Gastrocnemius medialis (tissue), 4 donors: ENCODE results near the gene DIP2C. TPM values are rescaled to one million over a fixed set of nuclear protein-coding genes. Genes with fewer than 3 reads are reported as not detected.

Source experiments
- ATAC-seq, 2 donors: fragments of 150-250 bp; one replicate each; pipeline ENCODE4 v1.9.1; 2016
- DNase-seq, 2 donors: peaks; one replicate each; pipeline ENCODE4 v3.0.0-alpha.2; 2019
- H3K27ac ChIP-seq, 4 donors: fragments of 200-600 bp; sonication (generic); 1 replicate in 1 of 4; 2 replicates in 3 of 4; pipeline ENCODE4 v1.5.1; 2016 to 2018; ENCODE audit warnings: mild to moderate bottlenecking in 2 of 4, moderate library complexity in 1 of 4
- H3K27me3 ChIP-seq, 3 donors: fragments of 200-600 bp; sonication (generic) in 2 of 3; 1 replicate in 1 of 3; 2 replicates in 2 of 3; pipeline versions ENCODE4 v1.5.1 to v1.6.0; 2016 to 2019; ENCODE audit warnings: mild to moderate bottlenecking in 1 of 3, moderate library complexity in 1 of 3
- H3K36me3 ChIP-seq, 2 donors: fragments of 200-600 bp; sonication (generic) in 1 of 2; one replicate each; pipeline ENCODE4 v1.5.1; 2017 to 2018
- H3K4me1 ChIP-seq, 2 donors: fragments of 200-600 bp; sonication (generic) in 1 of 2; one replicate each; pipeline ENCODE4 v1.5.1; 2016 to 2017; ENCODE audit warnings: mild to moderate bottlenecking in 2 of 2
- H3K4me3 ChIP-seq, 4 donors: fragments of 200-600 bp; sonication (generic) in 3 of 4; 1 replicate in 1 of 4; 2 replicates in 3 of 4; pipeline ENCODE4 v1.5.1; 2016 to 2019; ENCODE audit warnings: mild to moderate bottlenecking in 2 of 4
- H3K9me3 ChIP-seq, 3 donors: fragments of 200-600 bp; sonication (generic) in 2 of 3; 1 replicate in 1 of 3; 2 replicates in 2 of 3; pipeline ENCODE4 v1.5.1; 2016 to 2019
- POLR2A ChIP-seq, 2 donors: fragments of 450-650 bp; IDR thresholded peaks; one replicate each; pipeline ENCODE4 v1.6.1; 2017; ENCODE audit warnings: antibody characterized with exemption in 2 of 2, mild to moderate bottlenecking in 2 of 2, moderate library complexity in 2 of 2
- in situ Hi-C, 4 donors: fragments of 200-750 bp; cut with MboI; loops; one replicate each; pipeline versions ENCODE4 v1.15.0 to v1.8.0; 2017; ENCODE audit warnings: low sequenced_read_pairs in 4 of 4
- intact Hi-C: fragments of 100-400 bp; cut with DNase I; formaldehyde crosslinking; loops from one replicate; pipeline ENCODE4 v1.15.1; 2023; ENCODE audit warnings: low total_unique reads
- total RNA-seq, 4 donors: library from RNA; depleted of rRNA; stranded (reverse); fragments of >200 nt; gene quantifications; one replicate each; pipeline versions ENCODE4 v1.1.0 to v1.2.3, GENCODE V29; 2016
- TF ChIP-seq, protein P1 (sequence below), 5 experiments: fragments of 450-650 bp in 3 of 5; fragments of 200-600 bp in 2 of 5; sonication (generic) in 2 of 5; IDR thresholded peaks in 4 of 5; conservative IDR thresholded peaks in 1 of 5; 1 replicate in 4 of 5; 2 replicates in 1 of 5; pipeline ENCODE4 v1.5.1; 2016 to 2019; ENCODE audit warnings: antibody characterized with exemption in 5 of 5, mild to moderate bottlenecking in 3 of 5, moderate library complexity in 3 of 5

The DIP2C gene
- total RNA-seq, 4 donors from 2014 or later: 19.1 to 60.0 (median 30.2) TPM

DNA sequence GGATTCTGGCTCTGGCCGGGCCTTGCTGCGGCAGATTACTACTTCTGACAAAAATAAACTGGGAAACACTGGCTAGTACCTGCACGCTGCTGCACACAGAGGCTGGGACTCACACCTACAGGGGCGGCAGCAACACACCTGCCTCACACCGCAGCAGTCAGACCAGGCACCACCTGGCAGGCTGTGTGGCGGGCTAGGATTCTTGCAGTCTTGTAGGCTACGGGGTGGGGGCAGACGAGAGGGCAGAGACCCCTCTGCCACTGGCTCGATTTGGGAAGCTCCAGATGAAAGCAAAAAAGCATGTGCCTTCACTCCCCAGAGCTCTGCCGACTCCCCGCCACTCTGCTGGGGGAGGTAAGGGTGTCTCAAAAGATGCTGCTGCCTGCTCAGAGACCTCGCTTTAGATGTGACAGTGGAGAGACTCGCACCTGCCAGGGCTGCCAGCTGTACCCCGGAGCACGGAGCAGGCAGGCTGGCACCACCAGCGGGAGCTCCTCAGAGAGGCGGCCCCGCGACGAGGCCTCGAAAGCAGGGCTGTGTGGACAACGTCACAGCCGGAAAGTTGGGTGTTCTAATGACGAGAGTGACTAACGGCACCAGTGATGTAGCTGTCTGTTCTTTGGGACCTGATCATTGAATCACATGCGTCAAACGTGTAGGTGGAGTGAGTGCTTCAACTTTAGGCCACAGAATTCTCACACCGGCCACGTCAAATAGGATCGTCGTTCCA, 303.7 kb downstream of the DIP2C start:
- Histone ChIP-seq H3K4me3 (no peak overlapping the region), H3K4me1 (peaks cover 0 to 1% of the 10 kb centered on the region in 2 donors), H3K9me3 (no peaks in the 10 kb centered on the region), H3K27me3 (no peaks in the 10 kb centered on the region), H3K27ac (no peak overlapping the region), H3K36me3 (peaks cover 3 to 50% of the 10 kb centered on the region in 2 donors)
- no peak for DNase-seq
- TF ChIP-seq, protein P1, sequence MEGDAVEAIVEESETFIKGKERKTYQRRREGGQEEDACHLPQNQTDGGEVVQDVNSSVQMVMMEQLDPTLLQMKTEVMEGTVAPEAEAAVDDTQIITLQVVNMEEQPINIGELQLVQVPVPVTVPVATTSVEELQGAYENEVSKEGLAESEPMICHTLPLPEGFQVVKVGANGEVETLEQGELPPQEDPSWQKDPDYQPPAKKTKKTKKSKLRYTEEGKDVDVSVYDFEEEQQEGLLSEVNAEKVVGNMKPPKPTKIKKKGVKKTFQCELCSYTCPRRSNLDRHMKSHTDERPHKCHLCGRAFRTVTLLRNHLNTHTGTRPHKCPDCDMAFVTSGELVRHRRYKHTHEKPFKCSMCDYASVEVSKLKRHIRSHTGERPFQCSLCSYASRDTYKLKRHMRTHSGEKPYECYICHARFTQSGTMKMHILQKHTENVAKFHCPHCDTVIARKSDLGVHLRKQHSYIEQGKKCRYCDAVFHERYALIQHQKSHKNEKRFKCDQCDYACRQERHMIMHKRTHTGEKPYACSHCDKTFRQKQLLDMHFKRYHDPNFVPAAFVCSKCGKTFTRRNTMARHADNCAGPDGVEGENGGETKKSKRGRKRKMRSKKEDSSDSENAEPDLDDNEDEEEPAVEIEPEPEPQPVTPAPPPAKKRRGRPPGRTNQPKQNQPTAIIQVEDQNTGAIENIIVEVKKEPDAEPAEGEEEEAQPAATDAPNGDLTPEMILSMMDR (IDR thresholded peaks at IDR 0.05 in 4 of 5, conservative IDR thresholded peaks at IDR 0.05 in 1 of 5): no peak
- TF ChIP-seq POLR2A (IDR thresholded peaks at IDR 0.05): no peak
- intact Hi-C loops (no loop called here), in situ Hi-C loops (no loop called here)
- no peak for ATAC-seq

DNA sequence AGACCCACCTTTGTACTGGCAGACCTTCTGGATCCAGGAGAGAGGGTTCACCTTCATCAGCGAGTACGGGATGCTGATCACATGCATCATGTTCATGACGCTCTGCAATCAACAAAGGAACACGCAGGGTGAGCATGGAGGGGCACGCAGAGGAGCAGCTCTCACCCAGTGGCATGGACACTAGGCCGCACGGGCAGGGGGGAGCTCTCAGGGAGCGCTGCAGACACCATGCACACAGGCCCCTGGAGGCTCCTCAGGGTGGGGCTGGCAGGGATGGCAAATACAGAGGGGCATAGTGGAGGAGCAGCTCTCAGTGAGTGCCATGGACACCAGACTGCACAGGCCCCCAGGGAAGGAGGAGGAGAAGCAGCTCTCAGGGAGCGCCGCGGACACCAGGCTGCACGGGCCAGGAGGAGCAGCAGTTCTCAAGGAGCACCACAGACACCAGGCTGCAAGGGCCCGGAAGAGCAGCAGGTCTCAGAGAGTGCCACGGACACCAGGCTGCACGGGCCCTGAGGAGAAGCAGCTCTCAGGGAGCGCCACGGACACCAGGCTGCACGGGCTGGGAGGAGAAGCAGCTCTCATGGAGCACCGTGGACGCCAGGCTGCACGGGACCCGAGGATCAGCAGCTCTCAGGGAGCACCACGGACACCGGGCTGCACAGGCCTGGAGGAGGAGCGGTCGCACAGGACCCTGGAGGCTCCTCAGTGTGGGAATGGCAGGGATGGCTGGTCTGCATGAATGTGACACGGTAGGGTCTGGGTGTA, 304.7 kb downstream of the DIP2C start:
- intact Hi-C loops: no loop called here
- peaks cover 0 to 44% of the 10 kb centered on the region in 2 donors for H3K36me3 ChIP-seq
- in situ Hi-C loops: no loop called here

DNA sequence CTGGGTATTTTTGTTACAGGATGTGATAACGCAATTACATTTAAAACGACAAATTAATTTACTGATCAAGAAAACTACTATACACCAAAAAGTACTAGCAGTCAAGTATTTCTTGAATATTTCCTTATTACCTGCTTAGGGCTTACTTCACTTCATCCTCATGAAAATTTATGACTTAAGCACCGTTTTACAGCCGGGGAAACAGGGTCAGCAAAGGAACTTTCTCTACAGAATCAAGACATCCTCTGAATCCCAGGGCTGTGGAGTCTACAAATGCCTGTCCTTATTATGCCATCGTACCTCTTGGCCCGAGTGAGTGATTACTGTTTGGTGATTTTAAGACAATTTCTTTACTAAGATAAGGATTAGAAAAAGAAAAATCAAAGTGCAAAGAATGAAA, 305.9 kb downstream of the DIP2C start:
- in situ Hi-C loops: no loop called here
- ATAC-seq (no peak), DNase-seq (no peak)
- H3K4me1 ChIP-seq: no peaks in the 10 kb centered on the region
- H3K9me3 ChIP-seq: no peaks in the 10 kb centered on the region
- H3K27me3 ChIP-seq: no peaks in the 10 kb centered on the region
- no peak overlapping the region for H3K27ac ChIP-seq
- H3K36me3 ChIP-seq: peaks cover 0 to 40% of the 10 kb centered on the region in 2 donors
- TF ChIP-seq POLR2A (IDR thresholded peaks at IDR 0.05): no peak
- TF ChIP-seq, protein P1 (IDR thresholded peaks at IDR 0.05 in 4 of 5, conservative IDR thresholded peaks at IDR 0.05 in 1 of 5): no peak
- intact Hi-C loops: no loop called here
- no peak overlapping the region for H3K4me3 ChIP-seq

More for the DNA sequence above, 304.7 kb downstream of the DIP2C start:
- no peak overlapping the region for H3K27ac ChIP-seq
- TF ChIP-seq, protein P1 (IDR thresholded peaks at IDR 0.05 in 4 of 5, conservative IDR thresholded peaks at IDR 0.05 in 1 of 5): no peak
- no peak for TF ChIP-seq POLR2A (IDR thresholded peaks at IDR 0.05)
- no peak for ATAC-seq
- DNase-seq: no peak
- no peaks in the 10 kb centered on the region for H3K27me3 ChIP-seq
- no peaks in the 10 kb centered on the region for H3K4me1 ChIP-seq
- H3K4me3 ChIP-seq: no peak overlapping the region
- no peaks in the 10 kb centered on the region for H3K9me3 ChIP-seq

DNA sequence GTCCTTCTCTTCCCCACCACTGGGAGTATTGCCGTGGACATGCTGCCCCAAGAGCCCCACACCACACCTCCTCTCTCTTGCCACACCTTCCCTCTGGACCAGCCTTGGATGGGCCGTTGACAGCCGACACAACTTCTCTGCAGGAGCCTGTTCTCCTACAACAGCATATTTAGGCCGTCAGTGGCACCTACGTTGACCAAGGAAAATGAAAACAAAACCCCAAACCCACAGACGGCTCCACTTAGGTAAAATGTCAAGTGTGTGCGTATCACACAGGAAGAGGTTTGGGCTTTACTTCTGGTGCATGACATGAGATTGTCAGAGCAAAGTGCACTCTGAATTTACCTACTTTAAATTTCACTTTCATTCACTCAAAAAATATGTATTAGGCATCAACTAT, 307.7 kb downstream of the DIP2C start:
- Histone ChIP-seq H3K9me3 (no peaks in the 10 kb centered on the region), H3K4me1 (no peaks in the 10 kb centered on the region), H3K27ac (no peak overlapping the region), H3K4me3 (no peak overlapping the region), H3K27me3 (no peaks in the 10 kb centered on the region), H3K36me3 (peaks cover 0 to 28% of the 10 kb centered on the region in 2 donors)
- TF ChIP-seq, protein P1 (IDR thresholded peaks at IDR 0.05 in 4 of 5, conservative IDR thresholded peaks at IDR 0.05 in 1 of 5): no peak
- no peak for TF ChIP-seq POLR2A (IDR thresholded peaks at IDR 0.05)
- intact Hi-C loops (no loop called here), in situ Hi-C loops (no loop called here)
- ATAC-seq (no peak), DNase-seq (no peak)
